ENCODE results near the gene PKDCC. TPM values are rescaled to one million over a fixed set of nuclear protein-coding genes. Genes with fewer than 3 reads are reported as not detected.

The PKDCC gene
- total RNA-seq, 1 donor from 2014 or later = 959 TPM

GRCh38 chr2:42035241-42035640 lies 12.6 kb upstream of the PKDCC start:
- Mint-ChIP-seq H3K27ac (ENCODE audit: unreplicated experiment) (no peak overlapping the region), H3K36me3 (ENCODE audit: unreplicated experiment) (peaks cover 5% of the 10 kb centered on the region), H3K4me3 (ENCODE audit: unreplicated experiment) (no peak overlapping the region), H3K4me1 (ENCODE audit: low read depth, unreplicated experiment) (peaks cover 28% of the 10 kb centered on the region), H3K9me3 (ENCODE audit: unreplicated experiment) (peaks cover 5% of the 10 kb centered on the region), H3K27me3 (ENCODE audit: unreplicated experiment) (peaks cover 7% of the 10 kb centered on the region)
- TF ChIP-seq CTCF (IDR thresholded peaks at IDR 0.05; ENCODE audit: partially characterized antibody, unreplicated experiment) = no peak
- no peak for DNase-seq

GRCh38 chr2:42036413-42036812 lies 11.4 kb upstream of the PKDCC start:
- Mint-ChIP-seq H3K4me3 (ENCODE audit: unreplicated experiment) (no peak overlapping the region), H3K36me3 (ENCODE audit: unreplicated experiment) (peaks cover 5% of the 10 kb centered on the region), H3K9me3 (ENCODE audit: unreplicated experiment) (peaks cover 5% of the 10 kb centered on the region), H3K27ac (ENCODE audit: unreplicated experiment) (no peak overlapping the region), H3K27me3 (ENCODE audit: unreplicated experiment) (peaks cover 9% of the 10 kb centered on the region), H3K4me1 (ENCODE audit: low read depth, unreplicated experiment) (peaks cover 21% of the 10 kb centered on the region)
- DNase-seq = no peak
- no peak for TF ChIP-seq CTCF (IDR thresholded peaks at IDR 0.05; ENCODE audit: partially characterized antibody, unreplicated experiment)

GRCh38 chr2:42036940-42037339 lies 10.9 kb upstream of the PKDCC start:
- no peak for TF ChIP-seq CTCF (IDR thresholded peaks at IDR 0.05; ENCODE audit: partially characterized antibody, unreplicated experiment)
- H3K4me3 Mint-ChIP-seq (ENCODE audit: unreplicated experiment) = no peak overlapping the region

GRCh38 chr2:42040643-42041278 lies 7.1 kb upstream of the PKDCC start:
- H3K9me3 Mint-ChIP-seq (ENCODE audit: unreplicated experiment) = peaks cover 11% of the 10 kb centered on the region
- no peak overlapping the region for H3K4me3 Mint-ChIP-seq (ENCODE audit: unreplicated experiment)
- peaks cover 18% of the 10 kb centered on the region for H3K27me3 Mint-ChIP-seq (ENCODE audit: unreplicated experiment)
- H3K36me3 Mint-ChIP-seq (ENCODE audit: unreplicated experiment) = no peaks in the 10 kb centered on the region
- H3K4me1 Mint-ChIP-seq (ENCODE audit: low read depth, unreplicated experiment) = peaks cover 40% of the 10 kb centered on the region
- no peak for DNase-seq
- no peak for TF ChIP-seq CTCF (IDR thresholded peaks at IDR 0.05; ENCODE audit: partially characterized antibody, unreplicated experiment)
- H3K27ac Mint-ChIP-seq (ENCODE audit: unreplicated experiment) = no peak overlapping the region

More at GRCh38 chr2:42036940-42037339, 10.9 kb upstream of the PKDCC start:
- no peak for DNase-seq
- Mint-ChIP-seq H3K4me1 (ENCODE audit: low read depth, unreplicated experiment) (peaks cover 21% of the 10 kb centered on the region), H3K9me3 (ENCODE audit: unreplicated experiment) (peaks cover 3% of the 10 kb centered on the region), H3K27me3 (ENCODE audit: unreplicated experiment) (peaks cover 5% of the 10 kb centered on the region), H3K27ac (ENCODE audit: unreplicated experiment) (no peak overlapping the region), H3K36me3 (ENCODE audit: unreplicated experiment) (peaks cover 5% of the 10 kb centered on the region)

- H3K4me1 Mint-ChIP-seq (ENCODE audit: low read depth, unreplicated experiment) = peaks cover 45% of the 10 kb centered on the region
- H3K27me3 Mint-ChIP-seq (ENCODE audit: unreplicated experiment) = peaks cover 23% of the 10 kb centered on the region
- H3K4me3 Mint-ChIP-seq (ENCODE audit: unreplicated experiment) = no peak overlapping the region
- peak overlapping the region; percentile 43 for H3K27ac Mint-ChIP-seq (ENCODE audit: unreplicated experiment)
- peaks cover 19% of the 10 kb centered on the region for H3K9me3 Mint-ChIP-seq (ENCODE audit: unreplicated experiment)
- H3K36me3 Mint-ChIP-seq (ENCODE audit: unreplicated experiment) = no peaks in the 10 kb centered on the region
- DNase-seq = no peak
- no peak for TF ChIP-seq CTCF (IDR thresholded peaks at IDR 0.05; ENCODE audit: partially characterized antibody, unreplicated experiment)
Observed at GRCh38 chr2:42041377-42042127, 6.3 kb upstream of the PKDCC start.
